ENCODE data around the gene TMEM176B. TPM values are rescaled to one million over a fixed set of nuclear protein-coding genes. Genes with fewer than 3 reads are reported as not detected.
"Not testable (repeated sequence)": the region's sequence is repeated elsewhere in the genome, so short reads cannot be mapped to it uniquely, and the experiment has no call there.

The TMEM176B gene
- total and polyA plus RNA-seq, 12 donors: 1.8 to 99.1 (median 37.6) TPM

- H3K27ac ChIP-seq: no peak overlapping the region
- DNase-seq: no peak
- H3K4me3 ChIP-seq: no peak overlapping the region
- no peaks in the 10 kb centered on the region for H3K27me3 ChIP-seq
- H3K9me3 ChIP-seq (replicated peaks in 1 of 3): peaks cover 0 to 7% (median 0%) of the 10 kb centered on the region in 3 donors
- no peaks in the 10 kb centered on the region for H3K4me1 ChIP-seq (replicated peaks in 1 of 2)
- TF ChIP-seq POLR2A (IDR thresholded peaks at IDR 0.05): no peak
- TF ChIP-seq CTCF (IDR thresholded peaks at IDR 0.05): no peak
- H3K36me3 ChIP-seq (replicated peaks in 1 of 2): no peaks in the 10 kb centered on the region
- intact Hi-C loops (cut with DNase I): no loop called here
- WGBS, 4 donors: 67 to 83% (median 73%) methylated on average over 7 of the region's 7 CpGs
Measured at GRCh38 chr7:150814328-150815001, 14.3 kb upstream of the TMEM176B start.

GRCh38 chr7:150807616-150808438 lies 7.7 kb upstream of the TMEM176B start:
- H3K4me1 ChIP-seq (replicated peaks in 1 of 2); H3K36me3 ChIP-seq (replicated peaks in 1 of 2); H3K4me3 ChIP-seq; H3K27me3 ChIP-seq; H3K27ac ChIP-seq; intact Hi-C loops (cut with DNase I); DNase-seq; H3K9me3 ChIP-seq (replicated peaks in 1 of 3): not testable (repeated sequence)
- 78 to 94% (median 79%) methylated on average over 5 to 13 of the region's 13 CpGs for WGBS, 4 donors

DNA sequence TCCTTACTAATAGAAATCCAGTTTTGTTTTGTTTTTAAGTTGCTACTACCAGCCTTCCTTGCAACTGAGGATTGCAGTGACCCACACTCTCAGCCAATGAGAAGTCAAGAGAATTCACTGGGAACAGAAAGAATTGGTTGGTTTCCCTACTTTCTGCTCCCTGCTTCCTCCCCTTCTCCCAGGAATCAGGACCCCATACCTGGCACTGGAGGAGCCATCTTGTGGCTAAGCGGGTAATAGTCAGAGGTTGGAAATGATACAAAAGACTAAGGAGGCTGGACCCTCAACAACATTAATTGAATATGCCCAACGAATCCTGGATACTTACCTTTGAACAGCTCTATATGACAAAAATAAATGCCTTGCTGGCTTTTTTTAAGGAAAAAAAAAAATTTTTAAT lies 6.7 kb upstream of the TMEM176B start:
- WGBS, 4 donors: 71 to 85% (median 75%) methylated on average over 2 of the region's 2 CpGs
- intact Hi-C loops (cut with DNase I): no loop called here
- Histone ChIP-seq H3K27ac (no peak overlapping the region), H3K36me3 (replicated peaks in 1 of 2) (no peaks in the 10 kb centered on the region), H3K4me1 (replicated peaks in 1 of 2) (no peaks in the 10 kb centered on the region), H3K4me3 (no peak overlapping the region), H3K9me3 (replicated peaks in 1 of 3) (no peaks in the 10 kb centered on the region), H3K27me3 (no peaks in the 10 kb centered on the region)
- TF ChIP-seq POLR2A (IDR thresholded peaks at IDR 0.05) (no peak), CTCF (IDR thresholded peaks at IDR 0.05) (no peak)
- DNase-seq: no peak

DNA sequence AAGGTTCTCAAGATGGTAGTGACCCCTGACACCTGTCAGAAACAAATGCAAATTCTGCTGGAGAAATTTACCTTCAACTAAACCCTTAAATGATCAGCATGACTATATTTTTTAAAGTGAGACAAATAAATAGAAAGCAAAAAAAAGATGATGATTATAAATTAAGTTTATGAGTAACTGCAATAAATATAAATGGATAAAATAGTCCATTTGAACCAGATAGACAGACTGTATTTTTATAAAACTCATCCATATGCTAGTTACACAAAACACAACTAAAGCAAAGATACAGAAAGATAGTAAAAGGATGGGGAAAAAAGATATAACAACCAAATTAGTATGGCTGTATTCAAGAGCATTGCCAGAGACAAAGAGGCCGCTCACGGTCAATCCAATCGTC lies 6.3 kb upstream of the TMEM176B start:
- H3K27ac ChIP-seq: no peak overlapping the region
- TF ChIP-seq CTCF (IDR thresholded peaks at IDR 0.05): no peak
- no peak for TF ChIP-seq POLR2A (IDR thresholded peaks at IDR 0.05)
- 94 to 97% (median 96%) methylated on average over 3 of the region's 3 CpGs for WGBS, 4 donors
- H3K9me3 ChIP-seq (replicated peaks in 1 of 3): no peaks in the 10 kb centered on the region
- H3K27me3 ChIP-seq: no peaks in the 10 kb centered on the region
- intact Hi-C loops (cut with DNase I): no loop called here
- no peaks in the 10 kb centered on the region for H3K36me3 ChIP-seq (replicated peaks in 1 of 2)
- no peak overlapping the region for H3K4me3 ChIP-seq
- no peak for DNase-seq
- no peaks in the 10 kb centered on the region for H3K4me1 ChIP-seq (replicated peaks in 1 of 2)
